Osteocyte (in vitro differentiated cells): ENCODE data around the gene TRPC5OS. TPM values are rescaled to one million over a fixed set of nuclear protein-coding genes. Genes with fewer than 3 reads are reported as not detected.
A peak's percentile ranks its signal among the peaks of the same experiment; 100 is the strongest.

Source experiments
- DNase-seq: peaks from one replicate; pipeline ENCODE4 v3.0.0; 2021; ENCODE audit warnings: mixed read lengths; ENCODE audit not compliant: unreplicated experiment; ENCODE audit errors: extremely low spot score
- H3K27ac Mint-ChIP-seq: one replicate; pipeline ENCODE4 v1.8.0; 2021; ENCODE audit warnings: mild to moderate bottlenecking, mixed read lengths; ENCODE audit not compliant: unreplicated experiment
- H3K27me3 Mint-ChIP-seq: one replicate; pipeline ENCODE4 v1.8.0; 2021; ENCODE audit warnings: mixed read lengths; ENCODE audit not compliant: unreplicated experiment
- H3K36me3 Mint-ChIP-seq: one replicate; pipeline ENCODE4 v1.8.0; 2021; ENCODE audit warnings: mixed read lengths; ENCODE audit not compliant: unreplicated experiment
- H3K4me1 Mint-ChIP-seq: one replicate; pipeline ENCODE4 v1.8.0; 2021; ENCODE audit warnings: mixed read lengths; ENCODE audit not compliant: unreplicated experiment
- H3K4me3 Mint-ChIP-seq: one replicate; pipeline ENCODE4 v1.8.0; 2021; ENCODE audit warnings: mild to moderate bottlenecking, moderate library complexity, mixed read lengths; ENCODE audit not compliant: unreplicated experiment
- H3K9me3 Mint-ChIP-seq: one replicate; pipeline ENCODE4 v1.8.0; 2021; ENCODE audit warnings: mixed read lengths; ENCODE audit not compliant: unreplicated experiment
- total RNA-seq: library from RNA; stranded (reverse); gene quantifications from 2 replicates; pipeline ENCODE4 v1.2.1, GENCODE V29; 2021
- TF ChIP-seq, protein P1 (sequence below): fragments of 200-600 bp; sonication (generic); IDR thresholded peaks from 2 replicates; pipeline ENCODE4 v1.5.0; 2021; ENCODE audit warnings: antibody characterized with exemption, mild to moderate bottlenecking, moderate library complexity

Gene TRPC5OS
- total RNA-seq, 1 donor from 2014 or later: not detected

DNA sequence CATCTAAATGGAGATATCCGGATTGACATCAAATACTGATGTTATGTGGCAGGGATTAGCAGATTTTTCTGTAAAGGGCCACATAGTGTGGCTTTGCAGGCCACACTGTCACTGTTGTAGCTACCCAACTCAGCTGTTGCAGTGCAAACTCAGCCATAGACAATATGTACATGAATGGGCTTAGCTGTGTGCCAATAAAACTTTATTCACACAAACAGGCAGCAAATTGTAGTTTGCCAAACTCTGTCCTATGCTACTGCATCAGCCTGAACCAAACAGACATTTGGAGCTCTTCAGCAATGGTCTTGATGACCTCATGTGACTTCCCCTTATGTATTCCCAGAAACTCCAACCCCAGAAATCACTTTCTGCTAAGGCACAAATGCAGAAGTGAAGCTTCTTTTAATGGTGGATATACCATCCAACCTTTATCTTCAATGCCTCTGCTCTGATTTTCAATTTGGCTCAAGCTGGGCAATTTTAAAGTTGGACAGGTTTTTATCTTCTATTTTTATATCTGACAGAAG lies 18.4 kb upstream of the TRPC5OS start:
- Mint-ChIP-seq H3K27me3 (peaks cover 2% of the 10 kb centered on the region), H3K9me3 (no peaks in the 10 kb centered on the region), H3K4me1 (no peaks in the 10 kb centered on the region), H3K4me3 (no peak overlapping the region), H3K36me3 (no peaks in the 10 kb centered on the region), H3K27ac (no peak overlapping the region)
- TF ChIP-seq, protein P1, sequence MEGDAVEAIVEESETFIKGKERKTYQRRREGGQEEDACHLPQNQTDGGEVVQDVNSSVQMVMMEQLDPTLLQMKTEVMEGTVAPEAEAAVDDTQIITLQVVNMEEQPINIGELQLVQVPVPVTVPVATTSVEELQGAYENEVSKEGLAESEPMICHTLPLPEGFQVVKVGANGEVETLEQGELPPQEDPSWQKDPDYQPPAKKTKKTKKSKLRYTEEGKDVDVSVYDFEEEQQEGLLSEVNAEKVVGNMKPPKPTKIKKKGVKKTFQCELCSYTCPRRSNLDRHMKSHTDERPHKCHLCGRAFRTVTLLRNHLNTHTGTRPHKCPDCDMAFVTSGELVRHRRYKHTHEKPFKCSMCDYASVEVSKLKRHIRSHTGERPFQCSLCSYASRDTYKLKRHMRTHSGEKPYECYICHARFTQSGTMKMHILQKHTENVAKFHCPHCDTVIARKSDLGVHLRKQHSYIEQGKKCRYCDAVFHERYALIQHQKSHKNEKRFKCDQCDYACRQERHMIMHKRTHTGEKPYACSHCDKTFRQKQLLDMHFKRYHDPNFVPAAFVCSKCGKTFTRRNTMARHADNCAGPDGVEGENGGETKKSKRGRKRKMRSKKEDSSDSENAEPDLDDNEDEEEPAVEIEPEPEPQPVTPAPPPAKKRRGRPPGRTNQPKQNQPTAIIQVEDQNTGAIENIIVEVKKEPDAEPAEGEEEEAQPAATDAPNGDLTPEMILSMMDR: no peak
- DNase-seq: no peak

DNA sequence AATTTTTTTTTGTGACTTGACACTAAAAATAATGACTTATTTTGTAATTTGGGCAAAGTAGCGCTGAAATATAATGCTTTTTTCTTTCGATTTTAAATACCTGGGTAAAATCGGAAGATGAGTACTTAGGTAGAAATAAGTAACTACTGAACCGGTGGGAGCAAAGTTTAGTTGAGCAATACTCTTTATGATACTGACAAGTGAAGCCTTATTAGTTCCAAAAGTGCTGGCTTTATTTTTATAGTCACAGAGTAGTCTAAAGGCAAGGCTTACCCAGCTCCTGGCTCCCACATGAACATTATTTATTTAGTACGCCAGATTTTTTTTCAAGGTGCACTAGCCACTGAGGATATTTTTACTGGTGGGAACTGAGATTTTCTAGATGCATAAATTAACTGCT lies 14.4 kb upstream of the TRPC5OS start:
- no peak overlapping the region for H3K4me3 Mint-ChIP-seq
- H3K27me3 Mint-ChIP-seq: peaks cover 2% of the 10 kb centered on the region
- H3K4me1 Mint-ChIP-seq: no peaks in the 10 kb centered on the region
- TF ChIP-seq, protein P1: no peak
- H3K9me3 Mint-ChIP-seq: no peaks in the 10 kb centered on the region
- no peak for DNase-seq
- H3K36me3 Mint-ChIP-seq: no peaks in the 10 kb centered on the region
- no peak overlapping the region for H3K27ac Mint-ChIP-seq

DNA sequence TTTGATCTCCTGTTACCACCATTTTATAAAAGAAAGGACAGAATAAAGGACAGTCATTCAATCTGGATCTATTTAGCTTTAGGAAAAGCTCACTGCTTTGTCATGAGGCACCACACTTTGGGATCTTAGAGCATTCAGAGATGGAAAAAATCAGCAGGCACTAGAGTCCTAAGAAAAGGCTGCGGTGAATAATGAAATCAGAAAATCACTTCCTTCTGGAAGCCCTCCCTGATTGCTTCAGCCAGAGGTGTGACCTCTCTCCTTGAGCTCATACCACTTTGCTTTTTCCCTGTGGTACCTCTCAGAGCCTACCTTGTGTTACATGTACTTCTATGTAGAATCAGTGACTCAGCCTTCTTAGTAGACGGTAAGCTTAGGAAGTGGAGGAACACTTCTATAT lies 8.7 kb upstream of the TRPC5OS start:
- Mint-ChIP-seq H3K36me3 (no peaks in the 10 kb centered on the region), H3K4me1 (no peaks in the 10 kb centered on the region), H3K27ac (no peak overlapping the region), H3K27me3 (peaks cover 4% of the 10 kb centered on the region), H3K9me3 (no peaks in the 10 kb centered on the region), H3K4me3 (no peak overlapping the region)
- TF ChIP-seq, protein P1: no peak
- no peak for DNase-seq

DNA sequence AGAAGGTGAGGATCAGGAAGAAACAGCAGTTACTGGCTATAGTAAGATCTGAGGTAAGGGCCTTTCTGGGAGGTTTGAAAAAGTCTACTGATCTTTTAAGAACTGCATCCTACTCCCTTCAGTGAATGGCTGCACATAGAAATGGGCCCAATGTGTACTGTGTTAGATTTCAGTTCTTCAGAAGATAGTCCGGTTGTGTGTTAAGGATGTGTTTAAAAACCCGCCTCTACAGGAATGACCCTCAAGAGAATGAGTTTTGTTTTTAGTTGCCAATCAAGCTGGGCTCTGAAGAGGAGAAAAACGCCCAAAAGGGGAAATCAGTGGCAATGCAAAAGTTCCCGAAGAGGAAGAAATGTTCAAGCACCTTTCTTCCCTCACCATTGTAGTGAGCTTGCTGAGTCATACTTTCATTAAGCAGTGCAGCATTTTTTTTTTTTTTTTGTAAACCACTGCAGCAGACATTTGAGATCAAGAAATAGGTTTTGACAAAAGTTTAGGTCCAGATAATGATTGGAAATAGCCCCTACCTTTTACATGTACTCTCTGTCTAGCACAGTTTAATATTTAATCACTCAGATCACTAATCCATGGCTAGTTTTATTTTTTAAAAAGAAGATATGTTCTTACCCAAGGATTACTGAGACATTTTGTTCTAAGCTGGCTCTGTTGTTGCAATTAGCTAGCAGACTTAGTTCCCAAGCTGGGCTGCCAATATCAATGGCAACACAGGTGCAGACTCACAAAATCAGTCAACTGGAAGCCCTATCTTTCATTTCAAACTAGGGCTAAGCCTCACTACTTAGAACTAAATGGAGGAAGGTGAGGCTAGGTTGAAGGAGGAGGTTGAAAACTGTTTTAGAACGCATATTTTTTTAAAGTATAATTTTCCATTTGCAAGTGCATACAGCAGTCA lies 7.0 kb upstream of the TRPC5OS start:
- Mint-ChIP-seq H3K27me3 (peaks cover 6% of the 10 kb centered on the region), H3K4me1 (no peaks in the 10 kb centered on the region), H3K27ac (no peak overlapping the region), H3K9me3 (no peaks in the 10 kb centered on the region), H3K36me3 (no peaks in the 10 kb centered on the region), H3K4me3 (no peak overlapping the region)
- TF ChIP-seq, protein P1: no peak
- no peak for DNase-seq

DNA sequence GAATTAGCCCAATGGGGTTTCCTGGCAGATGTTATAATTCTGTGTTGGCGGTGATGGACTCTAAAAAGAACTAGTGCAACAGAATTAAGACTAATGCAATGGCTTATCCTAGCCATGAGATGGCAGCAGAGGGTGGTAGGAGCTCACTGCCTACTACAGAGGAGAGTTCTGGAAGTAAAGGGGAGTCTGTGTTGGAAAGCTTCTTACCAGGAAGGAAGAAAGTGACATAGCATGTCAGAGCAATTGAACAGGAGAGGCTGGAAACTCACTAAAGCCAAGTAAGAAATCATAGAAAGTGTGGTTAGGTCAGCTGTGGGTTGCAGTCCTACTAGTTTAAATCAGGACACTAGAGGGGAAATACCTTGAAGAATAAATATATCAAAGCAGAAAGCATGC lies 6.3 kb upstream of the TRPC5OS start:
- Mint-ChIP-seq H3K9me3 (no peaks in the 10 kb centered on the region), H3K36me3 (no peaks in the 10 kb centered on the region), H3K4me3 (no peak overlapping the region), H3K27me3 (peaks cover 6% of the 10 kb centered on the region), H3K4me1 (no peaks in the 10 kb centered on the region), H3K27ac (no peak overlapping the region)
- DNase-seq: no peak
- TF ChIP-seq, protein P1: peak; percentile 81
